HG03097 (cell line): Measurements from ENCODE around the gene PLEKHA5.

Source experiments
- ATAC-seq: cut with Tn5 transposase; IDR thresholded peaks from one replicate; pipeline ENCODE4 v1.9.1; 2021; ENCODE audit not compliant: unreplicated experiment, low FRiP score

Gene PLEKHA5

GRCh38 chr12:19125325-19125724 is 4.2 kb upstream of the PLEKHA5 start:
- ATAC-seq, result no peak

- ATAC-seq, result no peak
Observed at GRCh38 chr12:19127270-19127669, 2.3 kb upstream of the PLEKHA5 start.

- no peak for ATAC-seq
Observed at GRCh38 chr12:19128485-19128884, 1.0 kb upstream of the PLEKHA5 start.

GRCh38 chr12:19129122-19129485 is 429 bp upstream of the PLEKHA5 start:
- ATAC-seq, result no peak

- no peak for ATAC-seq
Observed at GRCh38 chr12:19130224-19131024, 891 bp downstream of the PLEKHA5 start.

GRCh38 chr12:19131025-19131444 is 1.5 kb downstream of the PLEKHA5 start:
- ATAC-seq, result no peak

GRCh38 chr12:19138551-19138950 is 9.0 kb downstream of the PLEKHA5 start:
- no peak for ATAC-seq

GRCh38 chr12:19138956-19139355 is 9.4 kb downstream of the PLEKHA5 start:
- ATAC-seq, result no peak

GRCh38 chr12:19139615-19140194 is 10.2 kb downstream of the PLEKHA5 start:
- no peak for ATAC-seq

- no peak for ATAC-seq
Observed at GRCh38 chr12:19140381-19141236, 11.1 kb downstream of the PLEKHA5 start.

- no peak for ATAC-seq
Observed at GRCh38 chr12:19142499-19142898, 13.0 kb downstream of the PLEKHA5 start.

- no peak for ATAC-seq
Observed at GRCh38 chr12:19144287-19144686, 14.8 kb downstream of the PLEKHA5 start.

GRCh38 chr12:19144985-19145384 is 15.5 kb downstream of the PLEKHA5 start:
- no peak for ATAC-seq

- ATAC-seq, result peak; percentile 55
Observed at GRCh38 chr12:19148860-19149259, 19.3 kb downstream of the PLEKHA5 start.

GRCh38 chr12:19150273-19150900 is 20.9 kb downstream of the PLEKHA5 start:
- no peak for ATAC-seq

- ATAC-seq, result no peak
Observed at GRCh38 chr12:19151298-19151697, 21.8 kb downstream of the PLEKHA5 start.

GRCh38 chr12:19153396-19153795 is 23.9 kb downstream of the PLEKHA5 start:
- ATAC-seq, result no peak

GRCh38 chr12:19154686-19155085 is 25.2 kb downstream of the PLEKHA5 start:
- no peak for ATAC-seq

- no peak for ATAC-seq
Observed at GRCh38 chr12:19155981-19156734, 26.6 kb downstream of the PLEKHA5 start.

- no peak for ATAC-seq
Observed at GRCh38 chr12:19158923-19159322, 29.4 kb downstream of the PLEKHA5 start.
